ENCODE measurements around the gene BEST3. TPM values are rescaled to one million over a fixed set of nuclear protein-coding genes. Genes with fewer than 3 reads are reported as not detected.

BEST3 gene
- total RNA-seq, 1 experiment from 2014 or later, result not detected

- no peak for DNase-seq (ENCODE audit: low read depth, low spot score)
- in situ Hi-C loops (cut with HindIII; ENCODE audit: low pct_unique_long_range_greater_than_20kb, low sequenced_read_pairs), result no loop called here
These were observed 38.8 kb downstream of the BEST3 start for GRCh38 chr12:69660164-69660863.

- no peak for DNase-seq (ENCODE audit: low read depth, low spot score)
- in situ Hi-C loops (cut with HindIII; ENCODE audit: low pct_unique_long_range_greater_than_20kb, low sequenced_read_pairs), result no loop called here
These were observed 40.9 kb downstream of the BEST3 start for GRCh38 chr12:69658203-69658602.

GRCh38 chr12:69657376-69658137 is 41.5 kb downstream of the BEST3 start:
- in situ Hi-C loops (cut with HindIII; ENCODE audit: low pct_unique_long_range_greater_than_20kb, low sequenced_read_pairs), result no loop called here

GRCh38 chr12:69655616-69656340 is 43.3 kb downstream of the BEST3 start:
- no peak for DNase-seq (ENCODE audit: low read depth, low spot score)
- in situ Hi-C loops (cut with HindIII; ENCODE audit: low pct_unique_long_range_greater_than_20kb, low sequenced_read_pairs), result no loop called here

More at GRCh38 chr12:69657376-69658137, 41.5 kb downstream of the BEST3 start:
- no peak for DNase-seq (ENCODE audit: low read depth, low spot score)

- DNase-seq (ENCODE audit: low read depth, low spot score), result no peak
- in situ Hi-C loops (cut with HindIII; ENCODE audit: low pct_unique_long_range_greater_than_20kb, low sequenced_read_pairs), result no loop called here
These were observed 45.4 kb downstream of the BEST3 start for GRCh38 chr12:69653703-69654102.

- in situ Hi-C loops (cut with HindIII; ENCODE audit: low pct_unique_long_range_greater_than_20kb, low sequenced_read_pairs), result no loop called here
- no peak for DNase-seq (ENCODE audit: low read depth, low spot score)
These were observed 47.2 kb downstream of the BEST3 start for GRCh38 chr12:69651922-69652321.

- DNase-seq (ENCODE audit: low read depth, low spot score), result peak; percentile 8
- in situ Hi-C loops (cut with HindIII; ENCODE audit: low pct_unique_long_range_greater_than_20kb, low sequenced_read_pairs), result no loop called here
These were observed 49.6 kb downstream of the BEST3 start for GRCh38 chr12:69649529-69649928.

- peak; percentile 7 for DNase-seq (ENCODE audit: low read depth, low spot score)
- in situ Hi-C loops (cut with HindIII; ENCODE audit: low pct_unique_long_range_greater_than_20kb, low sequenced_read_pairs), result no loop called here
These were observed 50.6 kb downstream of the BEST3 start for GRCh38 chr12:69648476-69648875.

- in situ Hi-C loops (cut with HindIII; ENCODE audit: low pct_unique_long_range_greater_than_20kb, low sequenced_read_pairs), result no loop called here
- DNase-seq (ENCODE audit: low read depth, low spot score), result no peak
These were observed 51.9 kb downstream of the BEST3 start for GRCh38 chr12:69647178-69647577.

- DNase-seq (ENCODE audit: low read depth, low spot score), result no peak
- in situ Hi-C loops (cut with HindIII; ENCODE audit: low pct_unique_long_range_greater_than_20kb, low sequenced_read_pairs), result no loop called here
These were observed 54.1 kb downstream of the BEST3 start for GRCh38 chr12:69645031-69645430.

- in situ Hi-C loops (cut with HindIII; ENCODE audit: low pct_unique_long_range_greater_than_20kb, low sequenced_read_pairs), result no loop called here
- DNase-seq (ENCODE audit: low read depth, low spot score), result no peak
These were observed 54.6 kb downstream of the BEST3 start for GRCh38 chr12:69644511-69644910.

- in situ Hi-C loops (cut with HindIII; ENCODE audit: low pct_unique_long_range_greater_than_20kb, low sequenced_read_pairs), result no loop called here
- no peak for DNase-seq (ENCODE audit: low read depth, low spot score)
These were observed 56.6 kb downstream of the BEST3 start for GRCh38 chr12:69642531-69642930.

- in situ Hi-C loops (cut with HindIII; ENCODE audit: low pct_unique_long_range_greater_than_20kb, low sequenced_read_pairs), result no loop called here
These were observed 57.6 kb downstream of the BEST3 start for GRCh38 chr12:69641546-69641945.

GRCh38 chr12:69639400-69640016 is 59.6 kb downstream of the BEST3 start:
- in situ Hi-C loops (cut with HindIII; ENCODE audit: low pct_unique_long_range_greater_than_20kb, low sequenced_read_pairs), result no loop called here
- peak; percentile 85 for DNase-seq (ENCODE audit: low read depth, low spot score)

More at GRCh38 chr12:69641546-69641945, 57.6 kb downstream of the BEST3 start:
- no peak for DNase-seq (ENCODE audit: low read depth, low spot score)

GRCh38 chr12:69633061-69633460 is 66.0 kb downstream of the BEST3 start:
- DNase-seq (ENCODE audit: low read depth, low spot score), result peak; percentile 41
- in situ Hi-C loops (cut with HindIII; ENCODE audit: low pct_unique_long_range_greater_than_20kb, low sequenced_read_pairs), result no loop called here

- in situ Hi-C loops (cut with HindIII; ENCODE audit: low pct_unique_long_range_greater_than_20kb, low sequenced_read_pairs), result no loop called here
- DNase-seq (ENCODE audit: low read depth, low spot score), result peak; percentile 47
These were observed 68.9 kb downstream of the BEST3 start for GRCh38 chr12:69630191-69630590.

GRCh38 chr12:69627501-69627900 is 71.6 kb downstream of the BEST3 start:
- in situ Hi-C loops (cut with HindIII; ENCODE audit: low pct_unique_long_range_greater_than_20kb, low sequenced_read_pairs), result no loop called here
- no peak for DNase-seq (ENCODE audit: low read depth, low spot score)

- no peak for DNase-seq (ENCODE audit: low read depth, low spot score)
- in situ Hi-C loops (cut with HindIII; ENCODE audit: low pct_unique_long_range_greater_than_20kb, low sequenced_read_pairs), result no loop called here
These were observed 75.1 kb downstream of the BEST3 start for GRCh38 chr12:69623970-69624369.

Measured in SK-MEL-5 (cell line).